OCI-LY7 (cell line): ENCODE results near the gene RNF20.

Experiments
- CTCF ChIP-seq: fragments of 200-600 bp; sonication (generic); conservative IDR thresholded peaks from 2 replicates; pipeline ENCODE4 v1.5.1; 2014; ENCODE audit warnings: mild to moderate bottlenecking, antibody characterized with exemption, low read length, moderate library complexity, mixed read lengths
- EZH2phosphoT487 ChIP-seq: fragments of 200-600 bp; sonication (generic); IDR thresholded peaks from 2 replicates; pipeline ENCODE4 v1.6.1; 2018; ENCODE audit warnings: low read depth, borderline replicate concordance, mild to moderate bottlenecking, mixed run types, antibody characterized with exemption, low read length, moderate library complexity, mixed read lengths

DNA sequence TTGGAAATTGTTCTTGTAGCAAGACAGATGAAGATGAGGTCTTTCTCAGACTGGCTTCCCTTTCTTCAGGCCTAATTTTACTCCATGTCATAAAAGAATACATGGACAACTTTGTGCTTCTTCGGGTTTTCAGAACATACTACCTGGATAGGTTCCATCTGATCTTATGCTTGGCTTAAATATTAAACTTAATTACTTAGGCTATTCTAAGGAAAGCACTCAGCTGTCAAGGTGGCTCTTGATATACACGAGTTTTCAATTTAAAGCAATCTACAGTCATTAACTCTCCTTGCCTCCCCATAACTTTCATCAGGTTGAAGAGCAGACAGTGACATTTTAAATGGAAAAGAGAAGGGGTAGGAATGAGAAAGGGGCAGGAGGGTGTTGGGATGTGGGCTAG, 70.6 kb downstream of the RNF20 start:
- TF ChIP-seq CTCF (no peak), EZH2phosphoT487 (no peak)
